Ovary (tissue), 9 donors: Measurements from ENCODE around the gene CLSTN1. TPM values are rescaled to one million over a fixed set of nuclear protein-coding genes. Genes with fewer than 3 reads are reported as not detected.

ENCODE experiments used
- DNase-seq, 5 donors: peaks; one replicate each; pipeline ENCODE4 v3.0.0-alpha.2; 2019 to 2020
- H3K27ac ChIP-seq, 2 donors: fragments of 200-600 bp; one replicate each; pipeline versions ENCODE4 v1.5.1 to v1.8.0; 2019 to 2022
- H3K27me3 ChIP-seq: fragments of 200-600 bp; one replicate; pipeline ENCODE4 v1.8.0; 2022
- H3K36me3 ChIP-seq: fragments of 200-600 bp; sonication (generic); one replicate; pipeline ENCODE4 v1.5.1; 2019
- H3K4me1 ChIP-seq: one replicate; pipeline ENCODE4 v1.8.1; 2013; ENCODE audit warnings: mild to moderate bottlenecking, moderate library complexity; ENCODE audit not compliant: insufficient read depth
- H3K4me3 ChIP-seq: fragments of 200-600 bp; sonication (generic); one replicate; pipeline ENCODE4 v1.5.1; 2017
- H3K9me3 ChIP-seq, 2 donors: fragments of 200-600 bp in 1 of 2; sonication (generic) in 1 of 2; one replicate each; pipeline versions ENCODE4 v1.5.1 to v1.8.1; 2013 to 2019; ENCODE audit warnings: mild to moderate bottlenecking in 1 of 2, moderate library complexity in 1 of 2
- EP300 ChIP-seq: sonication (generic); formaldehyde crosslinking; IDR thresholded peaks from one replicate; pipeline ENCODE4 v1.6.1; 2017; ENCODE audit warnings: antibody characterized with exemption
- POLR2A ChIP-seq: fragments of 450-650 bp; IDR thresholded peaks from one replicate; pipeline ENCODE4 v1.6.1; 2017; ENCODE audit warnings: antibody characterized with exemption, mild to moderate bottlenecking, moderate library complexity
- WGBS, 3 donors: extraction: QIAGEN DNeasy Blood & Tissue Kit in 1 of 3; methylation state at CpG; one replicate each; pipeline versions ENCODE4 v1.1.5 to v1.1.7; 2013 to 2017; 5-methylcytosine and 5-hydroxymethylcytosine counted together
- intact Hi-C, 4 donors: fragments of 100-400 bp; cut with DNase I; formaldehyde crosslinking; loops; one replicate each; pipeline versions ENCODE4 v1.11.0 to v1.15.1; 2022 to 2023
- polyA plus RNA-seq, 2 donors: library from polyadenylated mRNA; stranded (reverse); fragments of 200-250 nt in 1 of 2; fragments of 350-450 nt in 1 of 2; fragmentation: Illumina TruSeq in 1 of 2; extraction: RNeasy Lipid Tissue Mini Kit (QIAGEN cat#74804) in 1 of 2; gene quantifications; one replicate each; pipeline ENCODE4 v1.2.3, GENCODE V29; 2013 to 2014
- total RNA-seq, 7 donors: library from RNA; depleted of rRNA in 2 of 7; stranded (reverse); fragments of >200 nt in 2 of 7; fragmentation: NEBNext Ultra II Directional in 3 of 7; extraction: Animal tissue kit (Norgen Biotek cat#: 25700) in 3 of 7; gene quantifications; one replicate each; pipeline versions ENCODE4 v1.1.0 to v1.2.4, GENCODE V29; 2016 to 2023
- TF ChIP-seq, protein P1 (sequence below), 3 donors: fragments of 450-650 bp in 2 of 3; fragments of 200-600 bp in 1 of 3; IDR thresholded peaks; one replicate each; pipeline versions ENCODE4 v1.5.1 to v1.8.0; 2016 to 2022; ENCODE audit warnings: antibody characterized with exemption in 3 of 3, mild to moderate bottlenecking in 1 of 3
- donor health status: DM: no; HTN: no; CAD: no; lungs with moderate emphysema.
- donor health status: DM: no; HTN: no; CAD: no.
- donor health status: Bipolar disorder and iron deficiency.
- donor health status: DM: yes; HTN: yes; CAD: no.
- donor health status: DM: no; HTN: no; CAD: no.
- donor health status: DM: yes; HTN: yes; CAD: no.

The CLSTN1 gene
- total and polyA plus RNA-seq, 9 donors, result 70.5 to 145 (median 114) TPM

DNA sequence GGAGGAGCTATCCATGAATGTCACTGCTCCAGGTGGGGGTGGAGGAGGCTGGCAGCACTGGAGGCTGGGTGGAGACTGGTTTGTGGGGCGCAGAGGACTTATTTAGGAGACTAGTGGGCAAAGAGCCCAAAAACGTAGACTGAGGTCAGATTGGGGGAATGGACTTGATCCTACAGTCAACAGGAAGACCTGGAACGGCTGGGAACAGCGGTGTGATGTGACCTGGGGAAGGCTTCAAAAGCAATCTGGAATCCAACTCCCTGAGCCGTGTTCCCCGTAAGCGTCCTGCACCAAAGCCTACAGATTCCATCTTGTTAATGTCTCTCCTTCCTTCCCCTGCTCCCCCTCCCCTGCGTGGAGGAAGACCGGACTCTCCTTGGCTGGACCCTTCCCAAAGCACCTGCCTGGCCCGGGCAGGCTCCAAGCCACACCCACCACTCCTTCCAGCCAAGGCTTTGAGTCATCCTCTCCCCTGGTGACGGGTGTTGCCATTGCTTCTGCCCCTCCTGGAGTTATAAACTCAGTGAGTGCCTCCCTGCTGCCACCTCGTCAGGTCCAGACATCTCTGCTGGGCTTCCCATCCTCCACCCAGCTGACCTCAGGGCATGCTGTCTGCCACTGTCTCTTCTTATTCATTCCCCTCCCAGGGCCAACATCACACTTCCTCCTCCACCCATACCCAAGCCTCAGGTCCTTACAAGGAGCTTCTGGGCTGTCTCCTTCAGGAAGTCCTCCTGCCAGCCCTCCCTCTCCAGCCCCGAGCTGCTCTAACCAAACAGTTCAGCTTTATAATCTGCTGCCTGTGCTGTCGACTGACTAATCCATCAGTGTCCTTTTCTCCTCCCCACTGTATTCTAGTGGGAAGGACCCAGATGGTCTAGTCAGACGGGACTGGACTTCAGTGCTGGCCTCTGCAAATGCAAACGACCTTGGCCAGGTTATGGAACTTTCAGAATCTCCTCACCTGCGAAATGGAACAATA, 1.6 kb upstream of the CLSTN1 start:
- WGBS, 3 donors, result 12 to 16% (median 12%) methylated on average over 17 of the region's 17 CpGs
- Histone ChIP-seq H3K4me3 (no peak overlapping the region), H3K4me1 (no peaks in the 10 kb centered on the region), H3K27ac (peak overlapping the region; percentile 49 to 93), H3K9me3 (no peaks in the 10 kb centered on the region), H3K27me3 (no peaks in the 10 kb centered on the region), H3K36me3 (no peaks in the 10 kb centered on the region)
- TF ChIP-seq EP300, result no peak
- no peak for TF ChIP-seq POLR2A
- TF ChIP-seq, protein P1, sequence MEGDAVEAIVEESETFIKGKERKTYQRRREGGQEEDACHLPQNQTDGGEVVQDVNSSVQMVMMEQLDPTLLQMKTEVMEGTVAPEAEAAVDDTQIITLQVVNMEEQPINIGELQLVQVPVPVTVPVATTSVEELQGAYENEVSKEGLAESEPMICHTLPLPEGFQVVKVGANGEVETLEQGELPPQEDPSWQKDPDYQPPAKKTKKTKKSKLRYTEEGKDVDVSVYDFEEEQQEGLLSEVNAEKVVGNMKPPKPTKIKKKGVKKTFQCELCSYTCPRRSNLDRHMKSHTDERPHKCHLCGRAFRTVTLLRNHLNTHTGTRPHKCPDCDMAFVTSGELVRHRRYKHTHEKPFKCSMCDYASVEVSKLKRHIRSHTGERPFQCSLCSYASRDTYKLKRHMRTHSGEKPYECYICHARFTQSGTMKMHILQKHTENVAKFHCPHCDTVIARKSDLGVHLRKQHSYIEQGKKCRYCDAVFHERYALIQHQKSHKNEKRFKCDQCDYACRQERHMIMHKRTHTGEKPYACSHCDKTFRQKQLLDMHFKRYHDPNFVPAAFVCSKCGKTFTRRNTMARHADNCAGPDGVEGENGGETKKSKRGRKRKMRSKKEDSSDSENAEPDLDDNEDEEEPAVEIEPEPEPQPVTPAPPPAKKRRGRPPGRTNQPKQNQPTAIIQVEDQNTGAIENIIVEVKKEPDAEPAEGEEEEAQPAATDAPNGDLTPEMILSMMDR (IDR thresholded peaks at IDR 0.05), result no peak
- peak; percentile 69 to 76 (median 72) for DNase-seq
- intact Hi-C loops, result no loop called here

DNA sequence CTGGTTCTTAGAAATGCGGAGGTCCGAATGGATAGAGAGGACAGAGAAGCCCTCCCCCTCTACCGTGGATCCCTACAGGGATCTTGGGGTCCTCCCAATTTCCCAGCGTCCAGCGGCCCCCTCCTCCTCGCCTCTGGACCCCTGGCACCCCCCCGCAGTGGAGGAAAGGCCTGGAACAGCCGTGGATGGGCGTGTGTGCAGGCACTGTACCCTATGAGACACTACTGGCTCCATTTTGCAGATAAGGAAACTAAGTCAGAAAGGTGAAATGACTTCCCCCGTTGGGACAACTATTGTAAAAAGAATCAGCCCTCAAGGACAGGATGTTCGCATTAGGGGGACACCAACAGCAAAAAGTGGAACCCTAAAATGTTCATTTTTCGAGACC, 931 bp upstream of the CLSTN1 start:
- 19 to 24% (median 19%) methylated on average over 12 of the region's 12 CpGs for WGBS, 3 donors
- intact Hi-C loops, result no loop called here
- Histone ChIP-seq H3K36me3 (no peaks in the 10 kb centered on the region), H3K27ac (peak overlapping the region; percentile 81 to 93), H3K4me3 (peak overlapping the region; percentile 94), H3K9me3 (no peaks in the 10 kb centered on the region), H3K27me3 (no peaks in the 10 kb centered on the region), H3K4me1 (no peaks in the 10 kb centered on the region)
- TF ChIP-seq EP300 (no peak), POLR2A (no peak)
- TF ChIP-seq, protein P1 (IDR thresholded peaks at IDR 0.05), result no peak
- peak in 1 of 5 donors; percentile 44 for DNase-seq

DNA sequence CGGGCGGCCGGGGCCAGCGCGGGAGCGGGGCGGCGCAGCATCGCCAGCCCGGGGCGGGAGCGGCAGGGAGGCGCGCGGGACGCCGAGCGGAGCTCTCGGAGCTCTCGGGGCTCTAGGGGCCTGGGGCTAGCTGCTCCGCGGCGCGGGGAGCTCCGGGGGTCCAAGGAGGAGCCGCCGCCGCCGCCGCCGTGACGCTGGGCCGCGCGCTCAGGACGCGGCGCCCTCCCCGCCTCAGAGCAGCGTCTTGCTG, 147 bp downstream of the CLSTN1 start:
- intact Hi-C loops, result no loop called here
- no peaks in the 10 kb centered on the region for H3K27me3 ChIP-seq
- no peaks in the 10 kb centered on the region for H3K9me3 ChIP-seq
- peak overlapping the region; percentile 94 for H3K4me3 ChIP-seq
- H3K27ac ChIP-seq, result peak overlapping the region; percentile 84 to 93
- TF ChIP-seq POLR2A, result peak; percentile 69
- TF ChIP-seq, protein P1 (IDR thresholded peaks at IDR 0.05), result no peak
- no peak for TF ChIP-seq EP300
- H3K36me3 ChIP-seq, result no peaks in the 10 kb centered on the region
- no peak for DNase-seq
- 0 to 2% (median 1%) methylated on average over 7 to 40 of the region's 40 CpGs for WGBS, 3 donors
- no peaks in the 10 kb centered on the region for H3K4me1 ChIP-seq

DNA sequence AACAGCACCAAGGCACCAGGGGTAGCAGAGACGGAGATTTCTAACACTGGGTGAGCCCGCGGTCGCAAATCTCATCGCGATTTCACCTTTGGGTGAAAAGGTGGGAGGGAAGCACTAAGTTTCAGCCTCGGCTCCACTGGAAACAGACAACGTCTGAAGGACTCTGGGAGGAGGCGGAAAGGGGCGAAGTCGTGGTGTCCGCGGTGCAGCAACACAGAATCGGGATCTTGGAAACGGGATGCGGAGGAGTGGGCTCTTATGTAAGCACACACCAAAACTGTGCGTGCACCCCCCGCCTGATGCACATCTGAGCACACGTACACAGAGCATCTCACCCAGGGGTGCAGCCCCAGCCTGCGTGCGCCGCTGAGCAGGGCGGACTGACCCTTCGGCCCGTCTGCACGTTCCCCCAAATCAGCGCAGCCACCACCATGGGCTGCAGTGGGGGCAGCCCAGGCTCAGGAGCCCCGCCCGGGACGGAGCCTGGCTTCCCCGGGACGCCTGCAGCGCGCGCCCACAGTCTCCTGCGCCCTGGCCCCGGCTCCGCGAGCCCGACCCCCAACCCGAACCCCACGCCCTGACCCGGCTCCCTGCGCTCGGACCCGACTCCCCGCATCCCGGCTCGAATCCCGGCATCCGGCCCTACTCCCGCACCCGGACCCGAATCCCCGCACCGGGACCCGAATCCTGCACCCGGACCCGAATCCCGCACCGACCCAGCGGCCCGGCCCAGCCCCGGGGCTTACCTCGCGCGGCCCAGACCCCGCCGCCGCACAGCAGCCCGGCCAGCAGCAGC, 670 bp downstream of the CLSTN1 start:
- Histone ChIP-seq H3K4me3 (peak overlapping the region; percentile 94), H3K27me3 (no peaks in the 10 kb centered on the region), H3K36me3 (no peaks in the 10 kb centered on the region), H3K4me1 (no peaks in the 10 kb centered on the region), H3K9me3 (no peaks in the 10 kb centered on the region), H3K27ac (peak overlapping the region; percentile 84 to 93)
- peak; percentile 33 to 59 (median 56) for DNase-seq
- WGBS, 3 donors, result 0% methylated on average over 58 to 71 of the region's 71 CpGs
- intact Hi-C loops, result no loop called here
- TF ChIP-seq, protein P1 (IDR thresholded peaks at IDR 0.05), result no peak
- TF ChIP-seq EP300, result no peak
- TF ChIP-seq POLR2A, result no peak
